ENCODE measurements around the gene COL4A3.
"Not testable (repeated sequence)": the region's sequence is repeated elsewhere in the genome, so short reads cannot be mapped to it uniquely, and the experiment has no call there.

COL4A3 gene

GRCh38 chr2:227154986-227155774 lies 9.2 kb upstream of the COL4A3 start:
- TF ChIP-seq CTCF (conservative IDR thresholded peaks at IDR 0.05) (no peak; the same call in 1 of the 2 replicates), ZFX (IDR thresholded peaks at IDR 0.05) (no peak)
- H3K27ac ChIP-seq, result no peak overlapping the region

GRCh38 chr2:227160164-227160563 lies 4.3 kb upstream of the COL4A3 start:
- H3K27ac ChIP-seq, result no peak overlapping the region
- TF ChIP-seq ZFX (IDR thresholded peaks at IDR 0.05) (no peak), CTCF (conservative IDR thresholded peaks at IDR 0.05) (no peak)

- TF ChIP-seq CTCF (conservative IDR thresholded peaks at IDR 0.05) (no peak), ZFX (IDR thresholded peaks at IDR 0.05) (no peak)
- no peak overlapping the region for H3K27ac ChIP-seq
These were observed 2.5 kb upstream of the COL4A3 start for GRCh38 chr2:227161947-227162346.

- H3K27ac ChIP-seq, result peak overlapping the region; percentile 36; the same call in 1 of the 2 replicates
- TF ChIP-seq CTCF (conservative IDR thresholded peaks at IDR 0.05) (no peak), ZFX (IDR thresholded peaks at IDR 0.05) (no peak)
These were observed 883 bp upstream of the COL4A3 start for GRCh38 chr2:227163485-227163997.

- H3K27ac ChIP-seq, result peak overlapping the region; percentile 36; the same call in 1 of the 2 replicates
- no peak for TF ChIP-seq ZFX (IDR thresholded peaks at IDR 0.05)
- no peak for TF ChIP-seq CTCF (conservative IDR thresholded peaks at IDR 0.05)
These were observed 403 bp downstream of the COL4A3 start for GRCh38 chr2:227164763-227165291.

- not testable (repeated sequence) for H3K27ac ChIP-seq
These were observed 7.4 kb downstream of the COL4A3 start for GRCh38 chr2:227171779-227172178.

- no peak overlapping the region for H3K27ac ChIP-seq
- TF ChIP-seq CTCF (conservative IDR thresholded peaks at IDR 0.05), result no peak
- TF ChIP-seq ZFX (IDR thresholded peaks at IDR 0.05), result no peak
These were observed 13.3 kb downstream of the COL4A3 start for GRCh38 chr2:227177592-227178336.

Data from C4-2B (cell line).